HepG2 (cell line): ENCODE measurements around the gene NDUFS2. TPM values are rescaled to one million over a fixed set of nuclear protein-coding genes. Genes with fewer than 3 reads are reported as not detected.
A peak's percentile ranks its signal among the peaks of the same experiment; 100 is the strongest.

ENCODE experiments used
- ARID4A ChIP-seq: sonication (generic); formaldehyde crosslinking; IDR thresholded peaks from 2 replicates; pipeline ENCODE4 v1.5.0; 2020; ENCODE audit warnings: mild to moderate bottlenecking, missing genetic modification reagents, borderline replicate concordance
- ATF7 ChIP-seq, 2 experiments: fragments of 450-650 bp in 1 of 2; sonication (generic) in 1 of 2; formaldehyde crosslinking in 1 of 2; IDR thresholded peaks; 2 replicates each; pipeline versions ENCODE4 v1.4.0 to v1.6.1; 2016 to 2020; ENCODE audit warnings: antibody characterized with exemption in 1 of 2, mild to moderate bottlenecking in 1 of 2, missing genetic modification reagents in 1 of 2
- EP300 ChIP-seq, 3 experiments: sonication (generic) in 1 of 3; formaldehyde crosslinking in 1 of 3; IDR thresholded peaks; 2 replicates each; pipeline versions ENCODE4 v1.5.1 to v1.6.1; 2011 to 2020; ENCODE audit warnings: low read depth in 2 of 3, low read length in 2 of 3, borderline replicate concordance in 1 of 3, improper control_type of control experiment in 1 of 3, mild to moderate bottlenecking in 1 of 3, missing genetic modification reagents in 1 of 3, moderate library complexity in 1 of 3
- MED13 ChIP-seq: sonication (generic); formaldehyde crosslinking; IDR thresholded peaks from 2 replicates; pipeline ENCODE4 v1.5.0; 2020; ENCODE audit warnings: missing genetic modification reagents
- RAD51 ChIP-seq: fragments of 450-650 bp; IDR thresholded peaks from 2 replicates; pipeline ENCODE4 v1.6.1; 2016; ENCODE audit warnings: borderline replicate concordance
- RARA ChIP-seq: IDR thresholded peaks from 2 replicates; pipeline ENCODE4 v1.6.1; 2016; ENCODE audit warnings: missing genetic modification reagents, missing compliant biosample characterization
- RFX1 ChIP-seq: fragments of 450-650 bp; IDR thresholded peaks from 2 replicates; pipeline ENCODE4 v1.6.1; 2017
- SMAD1 ChIP-seq: sonication (generic); formaldehyde crosslinking; IDR thresholded peaks from 2 replicates; pipeline ENCODE4 v1.4.0; 2020; ENCODE audit warnings: missing genetic modification reagents, low read depth, mild to moderate bottlenecking, borderline replicate concordance
- SMAD9 ChIP-seq: sonication (generic); formaldehyde crosslinking; IDR thresholded peaks from 2 replicates; pipeline ENCODE4 v1.5.1; 2020; ENCODE audit warnings: mild to moderate bottlenecking, missing genetic modification reagents
- ZBTB14 ChIP-seq: sonication (generic); formaldehyde crosslinking; IDR thresholded peaks from 2 replicates; pipeline ENCODE4 v1.4.0; 2020; ENCODE audit warnings: missing genetic modification reagents
- ZFP90 ChIP-seq: sonication (generic); formaldehyde crosslinking; IDR thresholded peaks from 2 replicates; pipeline ENCODE4 v1.8.0; 2022; ENCODE audit warnings: missing genetic modification reagents, mild to moderate bottlenecking, inconsistent platforms, borderline replicate concordance
- ZMYM2 ChIP-seq: sonication (generic); formaldehyde crosslinking; IDR thresholded peaks from 2 replicates; pipeline ENCODE4 v1.8.0; 2022; ENCODE audit warnings: mild to moderate bottlenecking, missing genetic modification reagents
- ZNF547 ChIP-seq: sonication (generic); formaldehyde crosslinking; IDR thresholded peaks from 2 replicates; pipeline ENCODE4 v1.5.1; 2020; ENCODE audit warnings: mild to moderate bottlenecking, missing genetic modification reagents
- ZNF569 ChIP-seq: sonication (generic); formaldehyde crosslinking; IDR thresholded peaks from 2 replicates; pipeline ENCODE4 v1.5.0; 2020; ENCODE audit warnings: mild to moderate bottlenecking, missing genetic modification reagents, moderate library complexity, borderline replicate concordance
- ZNF768 ChIP-seq: sonication (generic); formaldehyde crosslinking; IDR thresholded peaks from 2 replicates; pipeline ENCODE4 v1.4.0; 2020; ENCODE audit warnings: missing genetic modification reagents
- polyA plus RNA-seq, 8 experiments: library from polyadenylated mRNA; depleted of rRNA in 3 of 8; stranded (reverse) in 7 of 8; unstranded in 1 of 8; fragments of >200 nt; fragmentation: Illumina TruSeq in 4 of 8; extraction: Trizol in 4 of 8; gene quantifications; 2 replicates each; pipeline versions ENCODE4 v1.2.1 to v1.2.3, GENCODE V29; 2011 to 2016; ENCODE audit warnings: low read depth in 4 of 8, missing spikeins in 1 of 8, mixed read lengths in 1 of 8; ENCODE audit not compliant: insufficient read depth in 1 of 8
- total RNA-seq, 5 experiments: library from RNA; depleted of rRNA; stranded (reverse); fragments of >200 nt; fragmentation: Illumina TruSeq; extraction: Trizol; gene quantifications; 2 replicates each; pipeline ENCODE4 v1.2.3, GENCODE V29; 2016; ENCODE audit warnings: low read depth in 1 of 5
- TF ChIP-seq, protein P1 (sequence below): sonication (generic); formaldehyde crosslinking; conservative IDR thresholded peaks from 2 replicates; pipeline ENCODE4 v1.8.1; 2023; ENCODE audit warnings: missing genetic modification reagents
- TF ChIP-seq, protein P2 (sequence below): sonication (generic); formaldehyde crosslinking; IDR thresholded peaks from 2 replicates; pipeline ENCODE4 v1.4.0; 2020; ENCODE audit warnings: missing genetic modification reagents, low read depth, mild to moderate bottlenecking, borderline replicate concordance
- TF ChIP-seq, protein P3 (sequence below): sonication (generic); formaldehyde crosslinking; conservative IDR thresholded peaks from 2 replicates; pipeline ENCODE4 v1.8.0; 2022; ENCODE audit warnings: mild to moderate bottlenecking, moderate library complexity, missing genetic modification reagents

NDUFS2 gene
- total and polyA plus RNA-seq, 2 of the 13 experiments (the other 11 are each of a cell fraction or from before 2014, with no cell fraction given), result 89.9 to 118 TPM

- TF ChIP-seq, protein P1, sequence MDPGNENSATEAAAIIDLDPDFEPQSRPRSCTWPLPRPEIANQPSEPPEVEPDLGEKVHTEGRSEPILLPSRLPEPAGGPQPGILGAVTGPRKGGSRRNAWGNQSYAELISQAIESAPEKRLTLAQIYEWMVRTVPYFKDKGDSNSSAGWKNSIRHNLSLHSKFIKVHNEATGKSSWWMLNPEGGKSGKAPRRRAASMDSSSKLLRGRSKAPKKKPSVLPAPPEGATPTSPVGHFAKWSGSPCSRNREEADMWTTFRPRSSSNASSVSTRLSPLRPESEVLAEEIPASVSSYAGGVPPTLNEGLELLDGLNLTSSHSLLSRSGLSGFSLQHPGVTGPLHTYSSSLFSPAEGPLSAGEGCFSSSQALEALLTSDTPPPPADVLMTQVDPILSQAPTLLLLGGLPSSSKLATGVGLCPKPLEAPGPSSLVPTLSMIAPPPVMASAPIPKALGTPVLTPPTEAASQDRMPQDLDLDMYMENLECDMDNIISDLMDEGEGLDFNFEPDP (CRISPR knock-in tag), result 0 out of 2 replicates have a peak, but pooled peaks have one; percentile 17
- no peak for TF ChIP-seq MED13
- TF ChIP-seq EP300 (IDR thresholded peaks at IDR 0.05; ENCODE audit: low read depth in 2 of 2, low read length in 2 of 2), result no peak
- no peak for TF ChIP-seq EP300 (CRISPR knock-in tag; IDR thresholded peaks at IDR 0.05; ENCODE audit: borderline replicate concordance)
- TF ChIP-seq, protein P2, sequence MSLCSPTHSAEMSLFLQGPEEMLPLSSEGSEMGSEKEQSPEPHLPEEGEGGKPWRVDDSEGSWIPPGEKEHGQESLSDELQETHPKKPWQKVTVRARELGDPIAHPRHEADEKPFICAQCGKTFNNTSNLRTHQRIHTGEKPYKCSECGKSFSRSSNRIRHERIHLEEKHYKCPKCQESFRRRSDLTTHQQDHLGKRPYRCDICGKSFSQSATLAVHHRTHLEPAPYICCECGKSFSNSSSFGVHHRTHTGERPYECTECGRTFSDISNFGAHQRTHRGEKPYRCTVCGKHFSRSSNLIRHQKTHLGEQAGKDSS (CRISPR knock-in tag), result no peak
- TF ChIP-seq ZFP90, result no peak
- TF ChIP-seq ARID4A (CRISPR knock-in tag), result 0 out of 2 replicates have a peak, but pooled peaks have one; percentile 16
- TF ChIP-seq ZMYM2 (CRISPR knock-in tag), result no peak
- TF ChIP-seq ZNF547, result no peak
- 0 out of 2 replicates have a peak, but pooled peaks have one; percentile 0 for TF ChIP-seq ZNF768
- TF ChIP-seq SMAD9 (CRISPR knock-in tag), result no peak
- no peak for TF ChIP-seq RARA
- TF ChIP-seq RAD51, result no peak
- no peak for TF ChIP-seq SMAD1
- no peak for TF ChIP-seq ATF7 (IDR thresholded peaks at IDR 0.05)
- no peak for TF ChIP-seq ATF7 (CRISPR knock-in tag; IDR thresholded peaks at IDR 0.05)
- no peak for TF ChIP-seq ZNF569
- no peak for TF ChIP-seq ZBTB14 (CRISPR knock-in tag)
- TF ChIP-seq, protein P3, sequence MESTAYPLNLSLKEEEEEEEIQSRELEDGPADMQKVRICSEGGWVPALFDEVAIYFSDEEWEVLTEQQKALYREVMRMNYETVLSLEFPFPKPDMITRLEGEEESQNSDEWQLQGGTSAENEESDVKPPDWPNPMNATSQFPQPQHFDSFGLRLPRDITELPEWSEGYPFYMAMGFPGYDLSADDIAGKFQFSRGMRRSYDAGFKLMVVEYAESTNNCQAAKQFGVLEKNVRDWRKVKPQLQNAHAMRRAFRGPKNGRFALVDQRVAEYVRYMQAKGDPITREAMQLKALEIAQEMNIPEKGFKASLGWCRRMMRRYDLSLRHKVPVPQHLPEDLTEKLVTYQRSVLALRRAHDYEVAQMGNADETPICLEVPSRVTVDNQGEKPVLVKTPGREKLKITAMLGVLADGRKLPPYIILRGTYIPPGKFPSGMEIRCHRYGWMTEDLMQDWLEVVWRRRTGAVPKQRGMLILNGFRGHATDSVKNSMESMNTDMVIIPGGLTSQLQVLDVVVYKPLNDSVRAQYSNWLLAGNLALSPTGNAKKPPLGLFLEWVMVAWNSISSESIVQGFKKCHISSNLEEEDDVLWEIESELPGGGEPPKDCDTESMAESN (CRISPR knock-in tag), result peak; percentile 12; the same call in 1 of the 2 replicates
- TF ChIP-seq RFX1, result no peak
These were observed 35.3 kb upstream of the NDUFS2 start (continued) for GRCh38 chr1:161166669-161167548.
